Glutamatergic neuron (in vitro differentiated cells): ENCODE data around the gene SLC14A1. TPM values are rescaled to one million over a fixed set of nuclear protein-coding genes. Genes with fewer than 3 reads are reported as not detected.

ENCODE experiments used
- DNase-seq: peaks from one replicate; pipeline ENCODE4 v3.0.0; 2022
- H3K27ac Mint-ChIP-seq: one replicate; pipeline ENCODE4 v1.8.0; 2020; ENCODE audit warnings: mild to moderate bottlenecking, mixed read lengths, inconsistent platforms; ENCODE audit not compliant: unreplicated experiment
- H3K27me3 Mint-ChIP-seq: one replicate; pipeline ENCODE4 v1.8.0; 2020; ENCODE audit warnings: mild to moderate bottlenecking, moderate library complexity, mixed read lengths, inconsistent platforms; ENCODE audit not compliant: unreplicated experiment
- H3K36me3 Mint-ChIP-seq: one replicate; pipeline ENCODE4 v1.8.0; 2020; ENCODE audit warnings: mild to moderate bottlenecking, mixed read lengths, inconsistent platforms; ENCODE audit not compliant: unreplicated experiment
- H3K4me1 Mint-ChIP-seq: one replicate; pipeline ENCODE4 v1.8.0; 2020; ENCODE audit warnings: mild to moderate bottlenecking, low read depth, mixed read lengths, inconsistent platforms; ENCODE audit not compliant: unreplicated experiment
- H3K4me3 Mint-ChIP-seq: one replicate; pipeline ENCODE4 v1.8.0; 2020; ENCODE audit warnings: mild to moderate bottlenecking, mixed read lengths, inconsistent platforms; ENCODE audit not compliant: unreplicated experiment
- H3K9me3 Mint-ChIP-seq: one replicate; pipeline ENCODE4 v1.8.0; 2020; ENCODE audit warnings: mild to moderate bottlenecking, moderate library complexity, mixed read lengths, inconsistent platforms; ENCODE audit not compliant: unreplicated experiment
- CTCF ChIP-seq: fragments of 200-600 bp; sonication (generic); IDR thresholded peaks from one replicate; pipeline ENCODE4 v1.5.0; 2021; ENCODE audit not compliant: partially characterized antibody, unreplicated experiment
- total RNA-seq: library from RNA; stranded (reverse); fragmentation: NEBNext Ultra II Directional; extraction: Animal tissue kit (Norgen Biotek cat#: 25700); gene quantifications from one replicate; pipeline ENCODE4 v1.2.1, GENCODE V29; 2021; ENCODE audit not compliant: unreplicated experiment

The SLC14A1 gene
- total RNA-seq, 1 donor from 2014 or later, result not detected

GRCh38 chr18:45734944-45735343, 11.0 kb downstream of the SLC14A1 start:
- no peaks in the 10 kb centered on the region for H3K27me3 Mint-ChIP-seq
- H3K9me3 Mint-ChIP-seq, result peaks cover 2% of the 10 kb centered on the region
- peaks cover 1% of the 10 kb centered on the region for H3K4me1 Mint-ChIP-seq
- DNase-seq, result no peak
- H3K36me3 Mint-ChIP-seq, result no peaks in the 10 kb centered on the region
- TF ChIP-seq CTCF, result no peak
- H3K27ac Mint-ChIP-seq, result no peak overlapping the region
- H3K4me3 Mint-ChIP-seq, result no peak overlapping the region

- Mint-ChIP-seq H3K27me3 (no peaks in the 10 kb centered on the region), H3K27ac (no peak overlapping the region), H3K4me1 (peaks cover 2% of the 10 kb centered on the region), H3K9me3 (peaks cover 4% of the 10 kb centered on the region), H3K36me3 (no peaks in the 10 kb centered on the region), H3K4me3 (no peak overlapping the region)
- DNase-seq, result no peak
- no peak for TF ChIP-seq CTCF
Measured at GRCh38 chr18:45738660-45739059, 14.7 kb downstream of the SLC14A1 start.

- Mint-ChIP-seq H3K27ac (no peak overlapping the region), H3K4me1 (peaks cover 2% of the 10 kb centered on the region), H3K27me3 (no peaks in the 10 kb centered on the region), H3K4me3 (no peak overlapping the region), H3K36me3 (no peaks in the 10 kb centered on the region), H3K9me3 (peaks cover 4% of the 10 kb centered on the region)
- no peak for TF ChIP-seq CTCF
- DNase-seq, result no peak
Measured at GRCh38 chr18:45739268-45739667, 15.3 kb downstream of the SLC14A1 start.

GRCh38 chr18:45739848-45740247, 15.9 kb downstream of the SLC14A1 start:
- Mint-ChIP-seq H3K36me3 (no peaks in the 10 kb centered on the region), H3K27me3 (no peaks in the 10 kb centered on the region), H3K4me1 (peaks cover 2% of the 10 kb centered on the region), H3K4me3 (no peak overlapping the region), H3K27ac (no peak overlapping the region), H3K9me3 (peaks cover 2% of the 10 kb centered on the region)
- no peak for DNase-seq
- no peak for TF ChIP-seq CTCF

- peaks cover 2% of the 10 kb centered on the region for H3K9me3 Mint-ChIP-seq
- H3K27me3 Mint-ChIP-seq, result no peaks in the 10 kb centered on the region
- no peak overlapping the region for H3K27ac Mint-ChIP-seq
- H3K4me3 Mint-ChIP-seq, result no peak overlapping the region
- TF ChIP-seq CTCF, result no peak
- H3K36me3 Mint-ChIP-seq, result no peaks in the 10 kb centered on the region
- DNase-seq, result no peak
- H3K4me1 Mint-ChIP-seq, result peaks cover 2% of the 10 kb centered on the region
Measured at GRCh38 chr18:45741056-45741455, 17.1 kb downstream of the SLC14A1 start.
